GM23338 (cell line): Measurements from ENCODE around the gene HAT1.

Source experiments
- CREB1 ChIP-seq: fragments of 250-450 bp; sonication (Bioruptor Pico); IDR thresholded peaks from 2 replicates; pipeline ENCODE4 v1.5.0; 2020; ENCODE audit warnings: low read depth, mild to moderate bottlenecking, moderate library complexity
- CTCF ChIP-seq, 2 experiments: fragments of 200-600 bp in 1 of 2; sonication (generic) in 1 of 2; conservative IDR thresholded peaks; 2 replicates each; pipeline versions ENCODE4 v1.5.1 to v1.6.1; 2016 to 2017; ENCODE audit warnings: antibody characterized with exemption in 2 of 2, low read depth in 2 of 2, mild to moderate bottlenecking in 2 of 2, moderate library complexity in 1 of 2
- POLR2AphosphoS5 ChIP-seq: IDR thresholded peaks from 2 replicates; pipeline ENCODE4 v1.6.1; 2016; ENCODE audit warnings: antibody characterized with exemption, low read depth
- TF ChIP-seq, protein P1 (sequence below): fragments of 250-450 bp; sonication (Bioruptor Pico); IDR thresholded peaks from 2 replicates; pipeline ENCODE4 v1.5.0; 2020; ENCODE audit warnings: mild to moderate bottlenecking, moderate library complexity

GRCh38 chr2:171943869-171944268, 21.6 kb downstream of the HAT1 start:
- TF ChIP-seq, protein P1, sequence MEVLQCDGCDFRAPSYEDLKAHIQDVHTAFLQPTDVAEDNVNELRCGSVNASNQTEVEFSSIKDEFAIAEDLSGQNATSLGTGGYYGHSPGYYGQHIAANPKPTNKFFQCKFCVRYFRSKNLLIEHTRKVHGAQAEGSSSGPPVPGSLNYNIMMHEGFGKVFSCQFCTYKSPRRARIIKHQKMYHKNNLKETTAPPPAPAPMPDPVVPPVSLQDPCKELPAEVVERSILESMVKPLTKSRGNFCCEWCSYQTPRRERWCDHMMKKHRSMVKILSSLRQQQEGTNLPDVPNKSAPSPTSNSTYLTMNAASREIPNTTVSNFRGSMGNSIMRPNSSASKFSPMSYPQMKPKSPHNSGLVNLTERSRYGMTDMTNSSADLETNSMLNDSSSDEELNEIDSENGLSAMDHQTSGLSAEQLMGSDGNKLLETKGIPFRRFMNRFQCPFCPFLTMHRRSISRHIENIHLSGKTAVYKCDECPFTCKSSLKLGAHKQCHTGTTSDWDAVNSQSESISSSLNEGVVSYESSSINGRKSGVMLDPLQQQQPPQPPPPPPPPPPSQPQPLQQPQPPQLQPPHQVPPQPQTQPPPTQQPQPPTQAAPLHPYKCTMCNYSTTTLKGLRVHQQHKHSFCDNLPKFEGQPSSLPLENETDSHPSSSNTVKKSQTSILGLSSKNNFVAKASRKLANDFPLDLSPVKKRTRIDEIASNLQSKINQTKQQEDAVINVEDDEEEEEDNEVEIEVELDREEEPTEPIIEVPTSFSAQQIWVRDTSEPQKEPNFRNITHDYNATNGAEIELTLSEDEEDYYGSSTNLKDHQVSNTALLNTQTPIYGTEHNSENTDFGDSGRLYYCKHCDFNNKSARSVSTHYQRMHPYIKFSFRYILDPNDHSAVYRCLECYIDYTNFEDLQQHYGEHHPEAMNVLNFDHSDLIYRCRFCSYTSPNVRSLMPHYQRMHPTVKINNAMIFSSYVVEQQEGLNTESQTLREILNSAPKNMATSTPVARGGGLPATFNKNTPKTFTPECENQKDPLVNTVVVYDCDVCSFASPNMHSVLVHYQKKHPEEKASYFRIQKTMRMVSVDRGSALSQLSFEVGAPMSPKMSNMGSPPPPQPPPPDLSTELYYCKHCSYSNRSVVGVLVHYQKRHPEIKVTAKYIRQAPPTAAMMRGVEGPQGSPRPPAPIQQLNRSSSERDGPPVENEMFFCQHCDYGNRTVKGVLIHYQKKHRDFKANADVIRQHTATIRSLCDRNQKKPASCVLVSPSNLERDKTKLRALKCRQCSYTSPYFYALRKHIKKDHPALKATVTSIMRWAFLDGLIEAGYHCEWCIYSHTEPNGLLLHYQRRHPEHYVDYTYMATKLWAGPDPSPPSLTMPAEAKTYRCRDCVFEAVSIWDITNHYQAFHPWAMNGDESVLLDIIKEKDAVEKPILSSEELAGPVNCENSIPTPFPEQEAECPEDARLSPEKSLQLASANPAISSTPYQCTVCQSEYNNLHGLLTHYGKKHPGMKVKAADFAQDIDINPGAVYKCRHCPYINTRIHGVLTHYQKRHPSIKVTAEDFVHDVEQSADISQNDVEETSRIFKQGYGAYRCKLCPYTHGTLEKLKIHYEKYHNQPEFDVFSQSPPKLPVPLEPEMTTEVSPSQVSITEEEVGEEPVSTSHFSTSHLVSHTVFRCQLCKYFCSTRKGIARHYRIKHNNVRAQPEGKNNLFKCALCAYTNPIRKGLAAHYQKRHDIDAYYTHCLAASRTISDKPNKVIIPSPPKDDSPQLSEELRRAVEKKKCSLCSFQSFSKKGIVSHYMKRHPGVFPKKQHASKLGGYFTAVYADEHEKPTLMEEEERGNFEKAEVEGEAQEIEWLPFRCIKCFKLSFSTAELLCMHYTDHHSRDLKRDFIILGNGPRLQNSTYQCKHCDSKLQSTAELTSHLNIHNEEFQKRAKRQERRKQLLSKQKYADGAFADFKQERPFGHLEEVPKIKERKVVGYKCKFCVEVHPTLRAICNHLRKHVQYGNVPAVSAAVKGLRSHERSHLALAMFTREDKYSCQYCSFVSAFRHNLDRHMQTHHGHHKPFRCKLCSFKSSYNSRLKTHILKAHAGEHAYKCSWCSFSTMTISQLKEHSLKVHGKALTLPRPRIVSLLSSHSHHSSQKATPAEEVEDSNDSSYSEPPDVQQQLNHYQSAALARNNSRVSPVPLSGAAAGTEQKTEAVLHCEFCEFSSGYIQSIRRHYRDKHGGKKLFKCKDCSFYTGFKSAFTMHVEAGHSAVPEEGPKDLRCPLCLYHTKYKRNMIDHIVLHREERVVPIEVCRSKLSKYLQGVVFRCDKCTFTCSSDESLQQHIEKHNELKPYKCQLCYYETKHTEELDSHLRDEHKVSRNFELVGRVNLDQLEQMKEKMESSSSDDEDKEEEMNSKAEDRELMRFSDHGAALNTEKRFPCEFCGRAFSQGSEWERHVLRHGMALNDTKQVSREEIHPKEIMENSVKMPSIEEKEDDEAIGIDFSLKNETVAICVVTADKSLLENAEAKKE (CRISPR knock-in tag): no peak
- TF ChIP-seq CTCF (conservative IDR thresholded peaks at IDR 0.05; ENCODE audit: low read depth in 2 of 2) (no peak), POLR2AphosphoS5 (no peak), CREB1 (CRISPR knock-in tag) (no peak)
